Activated CD8-positive, alpha-beta memory T cell treated with anti-CD3 and anti-CD28 coated beads, Interleukin-2, amount 50 U/mL, for 48 hours (primary cell): ENCODE results near the gene TPRA1.
A peak's percentile ranks its signal among the peaks of the same experiment; 100 is the strongest.

ENCODE experiments used
- DNase-seq: peaks from one replicate; pipeline ENCODE4 v3.0.0-alpha.2; 2020

Gene TPRA1

GRCh38 chr3:127552038-127552437, 38.5 kb downstream of the TPRA1 start:
- no peak for DNase-seq

GRCh38 chr3:127551178-127551577, 39.4 kb downstream of the TPRA1 start:
- DNase-seq: no peak

DNA sequence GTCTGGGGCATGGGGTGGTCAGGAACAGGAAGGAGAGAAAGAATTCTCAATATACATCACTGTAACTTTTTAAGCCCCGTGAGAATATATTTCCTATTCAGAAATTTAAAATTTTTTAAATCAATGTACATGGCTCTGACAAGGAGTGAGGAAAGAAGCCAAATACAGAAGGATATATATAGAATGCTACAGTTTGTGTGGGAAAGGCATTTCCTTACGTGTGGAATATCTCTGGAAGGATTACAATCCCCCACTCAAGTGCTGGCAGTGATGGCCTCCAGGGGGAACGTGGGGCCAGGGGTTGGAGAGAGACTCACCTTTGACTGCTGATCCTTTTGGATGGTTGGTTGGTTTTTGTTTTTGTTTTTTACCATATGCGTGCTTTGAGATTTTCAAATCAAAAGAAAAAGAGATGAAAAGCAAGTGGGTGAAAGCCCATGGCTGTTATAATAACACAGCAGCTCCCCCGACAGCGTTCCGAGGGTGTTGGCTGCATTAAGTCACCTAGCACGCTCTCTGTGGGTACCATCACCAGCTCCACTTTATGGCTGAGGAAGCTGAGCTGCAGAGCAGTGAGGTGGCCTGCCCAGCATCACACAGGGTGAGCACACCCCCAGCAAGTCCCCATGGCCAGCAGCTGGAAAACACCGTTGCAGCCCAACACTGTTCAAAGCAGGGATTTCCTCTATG, 39.9 kb downstream of the TPRA1 start:
- no peak for DNase-seq

DNA sequence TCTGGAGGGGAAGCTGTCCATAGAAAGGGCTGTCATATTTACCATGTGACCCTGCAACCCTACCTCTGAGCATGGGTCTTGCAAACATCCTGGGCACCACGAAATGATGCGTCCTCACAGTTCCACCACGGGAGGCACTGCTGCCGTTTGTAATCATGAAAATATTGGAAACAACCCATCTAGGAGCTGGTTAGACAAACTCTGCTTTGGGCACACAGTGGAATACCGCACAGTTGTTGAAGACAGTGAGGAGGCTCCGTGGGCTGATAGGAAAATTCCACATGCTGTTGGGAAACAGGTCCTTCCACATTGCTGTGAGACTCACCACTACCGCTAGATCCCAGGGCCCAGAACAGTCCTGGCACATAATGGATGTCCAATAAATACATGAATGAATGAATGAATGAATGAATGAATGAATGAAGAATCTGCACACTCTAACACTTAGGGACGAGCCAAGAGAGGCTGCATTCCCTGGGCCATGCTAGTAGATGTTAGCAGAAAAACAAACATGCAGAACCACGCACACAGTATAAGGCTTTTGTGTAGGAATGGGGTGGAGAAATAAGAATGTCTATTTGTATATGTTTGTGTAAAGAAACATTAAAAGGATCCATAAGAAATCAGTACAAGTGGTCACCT, 40.6 kb downstream of the TPRA1 start:
- no peak for DNase-seq

GRCh38 chr3:127547761-127548605, 42.5 kb downstream of the TPRA1 start:
- peak; percentile 91 for DNase-seq

GRCh38 chr3:127546970-127547733, 43.4 kb downstream of the TPRA1 start:
- no peak for DNase-seq

- no peak for DNase-seq
Observed at GRCh38 chr3:127546554-127546953, 44.0 kb downstream of the TPRA1 start.

DNA sequence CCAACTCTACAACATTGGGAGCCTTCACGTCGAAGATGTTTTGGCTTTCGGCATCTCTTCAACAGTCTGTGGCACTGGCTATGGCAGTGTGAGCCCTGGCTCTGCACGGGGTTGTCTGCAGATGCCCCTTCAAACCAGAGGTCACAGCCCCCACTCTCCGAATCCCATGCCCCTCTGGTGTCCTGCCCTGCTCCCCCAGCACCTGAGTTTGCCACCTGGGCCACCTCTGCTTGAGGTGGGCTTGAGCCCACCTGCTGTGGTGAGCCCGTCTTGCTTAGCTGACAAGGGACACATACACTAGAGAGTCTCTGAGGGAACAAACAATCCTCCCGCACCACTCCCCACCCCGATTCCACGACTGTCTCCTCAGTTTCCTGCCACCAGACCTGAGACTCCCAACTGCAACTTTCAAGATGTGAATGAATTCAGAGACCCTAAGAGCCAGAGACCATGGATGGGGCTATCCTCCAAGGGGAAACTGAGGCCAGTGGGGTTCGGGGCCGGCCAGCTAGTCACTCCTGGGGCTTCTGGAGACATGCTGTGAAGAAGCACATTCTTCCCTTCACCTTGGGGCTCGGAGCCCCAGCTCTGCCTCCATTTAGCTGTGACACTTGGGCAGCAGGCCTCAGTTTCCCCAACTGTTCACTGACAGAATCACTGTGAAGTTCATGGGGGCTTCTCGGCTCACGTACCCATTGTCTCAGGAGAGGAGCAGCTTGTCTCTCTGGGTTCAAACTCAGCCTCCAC, 44.6 kb downstream of the TPRA1 start:
- DNase-seq: no peak

- no peak for DNase-seq
Observed at GRCh38 chr3:127545216-127545615, 45.3 kb downstream of the TPRA1 start.

DNA sequence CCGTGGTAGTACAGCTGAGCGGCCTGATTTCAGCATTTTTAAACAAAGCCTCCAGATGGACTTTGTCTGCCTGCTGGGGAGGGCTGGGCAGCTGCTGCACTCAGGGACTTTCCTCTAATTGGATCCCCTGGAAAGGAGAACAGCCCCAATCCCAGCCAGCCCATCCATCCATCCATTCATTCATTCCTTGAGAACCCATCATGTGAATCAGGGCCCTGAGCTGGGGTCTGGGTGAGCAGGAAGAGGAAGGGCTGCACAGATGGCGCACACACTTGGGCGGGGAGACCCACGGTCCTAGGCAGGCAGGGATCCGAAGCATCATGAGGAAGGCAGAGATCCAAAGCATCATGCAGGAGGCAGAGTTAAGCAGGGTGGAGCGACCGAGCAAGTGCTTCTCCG, 45.7 kb downstream of the TPRA1 start:
- no peak for DNase-seq

GRCh38 chr3:127544192-127544802, 46.2 kb downstream of the TPRA1 start:
- peak; percentile 83 for DNase-seq

GRCh38 chr3:127543441-127543840, 47.1 kb downstream of the TPRA1 start:
- DNase-seq: no peak

- no peak for DNase-seq
Observed at GRCh38 chr3:127542441-127542952, 48.0 kb downstream of the TPRA1 start.

GRCh38 chr3:127541320-127541719, 49.2 kb downstream of the TPRA1 start:
- DNase-seq: no peak

DNA sequence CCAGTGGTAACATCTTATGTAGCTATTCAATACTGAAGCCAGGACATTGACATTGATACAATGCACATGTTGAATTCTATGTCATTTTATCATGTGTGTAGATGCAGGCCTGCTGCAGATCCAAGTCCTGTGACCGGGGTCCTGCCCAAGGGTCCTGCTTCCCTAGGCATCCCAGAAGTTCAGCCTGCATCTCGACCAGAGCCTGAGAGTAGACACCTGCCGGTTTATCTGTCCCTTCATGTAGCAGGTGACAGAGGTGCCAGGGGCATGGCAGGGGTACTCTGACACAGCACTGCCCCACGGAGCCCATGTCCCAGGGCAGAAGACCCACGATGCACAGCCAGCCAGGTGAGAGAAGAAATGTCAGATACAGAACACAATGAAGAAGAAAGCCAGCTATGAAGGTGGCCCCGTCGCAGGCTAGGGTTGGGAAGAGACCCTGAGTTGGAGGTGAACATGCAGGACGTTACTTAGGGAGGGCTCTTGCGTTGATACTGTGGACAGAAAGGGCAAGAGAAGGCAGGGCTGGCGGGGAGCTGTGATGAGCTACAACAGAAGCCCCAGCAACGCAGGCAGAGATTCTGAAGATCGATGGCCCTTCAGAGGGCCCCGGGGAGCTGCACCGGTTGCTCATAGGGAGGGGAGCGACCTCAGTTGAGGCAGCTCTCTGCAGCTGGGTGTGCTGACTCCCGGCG, 51.0 kb downstream of the TPRA1 start:
- DNase-seq: no peak

DNA sequence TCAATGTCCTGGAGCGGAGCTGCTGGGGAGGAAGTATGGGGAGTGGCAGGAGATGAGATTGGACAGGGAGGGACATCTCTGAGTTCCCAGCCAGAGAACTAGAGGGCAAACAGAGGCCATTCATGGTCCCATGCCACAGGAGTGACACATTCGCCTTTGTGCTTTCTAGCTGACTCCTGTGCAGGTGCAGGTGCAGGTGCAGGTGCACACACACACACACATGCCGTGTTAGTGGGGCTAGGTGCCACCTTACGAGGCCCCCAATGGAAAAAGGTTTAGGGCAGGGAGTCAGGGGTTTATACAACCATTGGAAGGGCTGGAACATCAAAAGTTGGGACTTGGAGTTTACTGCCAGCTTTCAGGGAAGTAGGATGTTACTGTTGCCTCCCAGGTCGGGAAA, 52.0 kb downstream of the TPRA1 start:
- no peak for DNase-seq

- no peak for DNase-seq
Observed at GRCh38 chr3:127536830-127537812, 53.4 kb downstream of the TPRA1 start.

GRCh38 chr3:127535901-127536829, 54.4 kb downstream of the TPRA1 start:
- no peak for DNase-seq
